HAP-1 (cell line): Measurements from ENCODE around the gene MFNG.

Experiments used
- DNase-seq, 2 experiments: peaks; one replicate each; pipeline ENCODE4 v3.0.0-alpha.2; 2016 to 2020; ENCODE audit warnings: low spot score in 2 of 2
- H3K27me3 ChIP-seq: fragments of 250-450 bp; sonication (Bioruptor Pico); 2 replicates; pipeline ENCODE4 v1.5.1; 2020; ENCODE audit warnings: low read depth, mild to moderate bottlenecking, moderate library complexity
- H3K36me3 ChIP-seq: fragments of 250-450 bp; sonication (Bioruptor Pico); replicated peaks from 2 replicates; pipeline ENCODE4 v1.5.1; 2020; ENCODE audit warnings: mild to moderate bottlenecking
- H3K4me1 ChIP-seq: fragments of 250-450 bp; sonication (Bioruptor Pico); 2 replicates; pipeline ENCODE4 v1.5.1; 2020; ENCODE audit warnings: mild to moderate bottlenecking
- H3K4me3 ChIP-seq: fragments of 250-450 bp; sonication (Bioruptor Pico); 2 replicates; pipeline ENCODE4 v1.5.1; 2020; ENCODE audit warnings: mild to moderate bottlenecking, moderate library complexity
- H3K9me3 ChIP-seq: fragments of 250-450 bp; sonication (Bioruptor Pico); 2 replicates; pipeline ENCODE4 v1.5.1; 2020; ENCODE audit warnings: mild to moderate bottlenecking, moderate library complexity
- in situ Hi-C: fragments of 300-500 bp; cut with MboI; formaldehyde crosslinking; loops from 3 replicates; pipeline ENCODE4 v1.14.3; 2020; ENCODE audit warnings: low sequenced_read_pairs, inconsistent platforms, mixed read lengths

MFNG gene

DNA sequence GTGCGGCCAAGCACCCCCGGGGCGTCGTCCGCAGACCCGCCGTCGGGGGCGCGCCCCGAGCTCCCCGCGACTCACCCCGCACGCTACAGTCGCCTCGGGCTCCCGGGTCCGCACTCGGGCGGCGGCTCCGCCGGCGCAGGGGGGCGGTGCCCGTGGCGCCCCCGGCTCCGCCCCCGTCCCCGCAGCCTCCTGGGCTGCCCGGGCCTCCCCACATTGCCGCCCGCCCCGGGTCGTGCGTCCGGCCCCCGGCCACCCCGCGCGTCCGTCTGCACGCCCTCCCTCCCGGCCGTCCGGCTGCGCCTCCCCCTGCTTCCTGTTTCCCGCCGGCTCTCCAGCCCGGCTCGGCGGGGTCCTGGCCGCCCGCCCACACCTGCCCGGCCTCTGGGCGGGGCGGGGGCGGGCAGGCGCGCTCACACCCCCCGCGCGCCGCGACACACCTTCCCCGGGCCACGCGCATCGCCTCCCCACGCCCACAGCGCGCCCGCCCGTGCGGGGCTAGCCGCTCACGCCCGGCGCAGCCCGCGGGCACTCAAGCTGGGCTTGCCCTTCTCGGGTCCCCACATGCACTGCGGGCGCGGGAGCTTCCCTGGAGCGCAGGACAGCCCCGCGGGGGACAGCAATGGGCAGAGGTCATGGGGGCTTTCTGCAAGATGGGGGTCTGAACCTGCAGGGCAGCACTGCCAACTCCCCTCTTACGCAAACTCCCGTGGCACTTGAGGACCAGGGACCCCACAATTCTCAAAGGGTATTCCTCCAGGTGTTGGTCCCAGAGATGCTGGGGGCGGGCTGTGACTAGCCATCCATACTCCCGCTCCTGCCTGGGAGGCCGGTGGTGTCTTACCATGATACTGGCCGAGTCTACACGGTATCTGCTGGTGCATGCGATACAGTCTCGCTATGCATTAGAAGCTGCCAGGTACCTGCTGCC lies 33.3 kb upstream of the MFNG start, which contains the start of gene CARD10:
Gene CARD10 (minus strand): TSS at position 148 of the 928 bp plus-strand sequence. CDS start 215 bp downstream, outside the sequence.
- DNase-seq = peak; percentile 11 to 68
- in situ Hi-C loops = no loop called here

DNA sequence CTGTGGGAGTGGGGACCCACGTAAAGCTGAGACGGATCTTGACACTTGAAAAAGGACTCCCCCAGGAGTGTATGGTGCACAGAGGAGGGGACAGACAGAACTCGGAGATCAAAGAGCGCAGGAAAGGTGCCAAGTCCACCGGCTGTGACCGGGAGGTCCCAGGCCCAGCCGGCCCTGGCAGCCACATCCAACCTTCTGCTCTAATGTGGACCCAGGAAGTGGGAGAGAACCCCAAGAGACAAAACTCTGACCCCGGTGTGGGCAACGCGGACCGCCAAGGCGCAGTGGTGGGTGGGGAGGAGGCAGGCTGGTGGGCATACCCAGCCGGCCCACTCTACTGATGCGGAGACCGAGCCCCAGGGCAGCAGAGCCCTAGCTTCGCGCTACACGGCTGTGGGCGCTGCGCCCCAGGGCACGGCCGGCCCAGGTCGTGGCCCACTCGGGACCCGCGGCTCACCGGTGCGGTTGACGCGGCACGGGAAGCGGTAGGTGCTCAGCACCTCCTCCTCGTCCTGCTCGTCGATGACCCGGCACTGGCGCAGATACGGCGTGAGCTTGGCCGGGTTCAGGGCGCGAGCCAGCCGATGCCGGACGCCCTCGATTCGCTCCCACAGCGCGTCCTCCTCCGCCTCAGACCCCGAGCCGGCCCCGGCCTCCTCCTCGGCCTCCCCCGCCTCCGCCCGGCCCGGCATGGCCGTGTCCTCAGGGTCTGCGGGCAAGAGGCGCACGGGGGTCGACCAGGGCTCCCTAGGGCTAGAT lies 32.5 kb upstream of the MFNG start:
- in situ Hi-C loops = no loop called here
- Histone ChIP-seq H3K36me3 (peaks cover 7% of the 10 kb centered on the region), H3K27me3 (no peaks in the 10 kb centered on the region), H3K9me3 (no peaks in the 10 kb centered on the region), H3K4me3 (peak overlapping the region; percentile 58), H3K4me1 (peaks cover 6% of the 10 kb centered on the region; the same call in 1 of the 2 replicates)
- peak in 1 of 2 experiments; percentile 48 for DNase-seq

More for the DNA sequence above, 33.3 kb upstream of the MFNG start, which contains the start of gene CARD10:
- H3K36me3 ChIP-seq = peaks cover 7% of the 10 kb centered on the region
- H3K9me3 ChIP-seq = no peaks in the 10 kb centered on the region
- no peaks in the 10 kb centered on the region for H3K27me3 ChIP-seq
- peaks cover 6% of the 10 kb centered on the region; the same call in 1 of the 2 replicates for H3K4me1 ChIP-seq
- peak within 1 kb of the TSS; percentile 58 for H3K4me3 ChIP-seq

DNA sequence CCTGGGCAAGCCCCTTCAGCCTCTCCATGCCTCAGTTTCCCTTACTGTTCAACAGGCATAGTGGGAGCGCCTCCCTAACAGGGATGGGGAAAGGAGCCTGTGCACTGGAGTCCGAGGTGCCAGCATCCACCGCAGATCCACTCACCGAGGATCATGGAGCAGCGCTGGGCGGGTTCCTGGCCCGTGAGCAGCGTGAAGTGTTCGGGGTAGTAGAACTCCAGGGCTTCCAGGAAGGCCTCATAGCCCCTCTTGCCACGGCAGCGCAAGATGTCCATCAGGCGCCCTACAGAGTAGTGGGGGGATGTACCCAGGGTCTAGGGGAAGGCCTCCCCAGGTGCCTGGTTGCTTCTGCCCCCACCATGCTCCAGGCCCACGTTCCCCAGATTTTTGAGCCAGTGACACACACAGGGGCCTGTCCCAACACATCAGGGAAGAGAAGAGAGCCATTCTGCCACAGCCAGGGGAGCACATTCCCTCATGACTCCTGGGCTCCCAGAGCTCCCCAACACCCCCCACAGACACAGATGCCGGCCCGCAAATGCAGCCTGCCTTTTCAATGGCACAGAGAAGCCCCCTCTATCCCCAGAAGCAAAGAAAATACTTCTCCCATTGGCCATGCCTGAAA lies 31.8 kb upstream of the MFNG start:
- Histone ChIP-seq H3K36me3 (peaks cover 7% of the 10 kb centered on the region), H3K4me3 (peak overlapping the region; percentile 58), H3K27me3 (no peaks in the 10 kb centered on the region), H3K9me3 (no peaks in the 10 kb centered on the region), H3K4me1 (peaks cover 6% of the 10 kb centered on the region; the same call in 1 of the 2 replicates)
- no peak for DNase-seq
- in situ Hi-C loops = no loop called here

DNA sequence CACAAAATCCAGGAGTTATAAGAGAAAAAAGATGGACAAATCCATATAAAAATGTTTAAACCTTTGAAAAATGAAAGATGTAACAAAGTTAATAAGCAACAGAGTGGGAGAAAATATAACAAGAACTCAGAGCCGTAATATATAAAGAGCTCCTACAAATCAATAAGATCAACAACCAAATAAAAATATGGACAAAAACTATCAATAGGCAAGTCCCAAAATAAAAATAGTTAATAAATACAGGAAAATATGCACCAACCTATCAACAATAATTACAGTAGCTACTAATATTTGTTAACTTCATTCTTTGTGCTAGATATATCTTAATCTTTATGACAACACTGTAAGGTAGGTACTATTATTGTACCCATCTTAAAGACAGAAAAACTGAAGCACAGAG lies 30.3 kb upstream of the MFNG start:
- DNase-seq = no peak
- in situ Hi-C loops = no loop called here
- H3K4me3 ChIP-seq = no peak overlapping the region
- peaks cover 11% of the 10 kb centered on the region for H3K36me3 ChIP-seq
- H3K27me3 ChIP-seq = no peaks in the 10 kb centered on the region
- H3K9me3 ChIP-seq = no peaks in the 10 kb centered on the region
- H3K4me1 ChIP-seq = peaks cover 16% of the 10 kb centered on the region

DNA sequence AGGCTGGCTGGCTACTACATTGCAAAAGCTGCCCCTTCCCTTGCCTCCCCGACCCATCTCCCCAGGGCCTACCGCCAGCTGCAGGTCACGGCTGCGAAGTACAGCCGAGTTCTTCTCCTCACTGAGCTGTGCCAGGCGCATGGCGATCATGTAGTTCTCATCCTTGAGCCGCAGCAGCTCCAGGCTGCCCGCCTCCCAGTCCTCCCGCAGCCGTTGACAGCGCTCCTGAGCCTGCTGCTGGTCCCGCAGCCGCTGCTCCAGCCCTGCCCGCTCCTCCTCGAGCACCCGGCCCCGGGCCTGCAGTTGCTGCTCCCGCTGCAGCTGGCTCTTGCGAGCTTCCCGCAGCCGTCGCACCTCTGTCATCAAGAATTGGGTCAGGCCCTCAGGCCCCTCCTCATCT lies 29.7 kb upstream of the MFNG start:
- no peak for DNase-seq
- H3K4me3 ChIP-seq = no peak overlapping the region
- no peaks in the 10 kb centered on the region for H3K27me3 ChIP-seq
- H3K9me3 ChIP-seq = no peaks in the 10 kb centered on the region
- peaks cover 11% of the 10 kb centered on the region for H3K36me3 ChIP-seq
- in situ Hi-C loops = no loop called here
- H3K4me1 ChIP-seq = peaks cover 16% of the 10 kb centered on the region

DNA sequence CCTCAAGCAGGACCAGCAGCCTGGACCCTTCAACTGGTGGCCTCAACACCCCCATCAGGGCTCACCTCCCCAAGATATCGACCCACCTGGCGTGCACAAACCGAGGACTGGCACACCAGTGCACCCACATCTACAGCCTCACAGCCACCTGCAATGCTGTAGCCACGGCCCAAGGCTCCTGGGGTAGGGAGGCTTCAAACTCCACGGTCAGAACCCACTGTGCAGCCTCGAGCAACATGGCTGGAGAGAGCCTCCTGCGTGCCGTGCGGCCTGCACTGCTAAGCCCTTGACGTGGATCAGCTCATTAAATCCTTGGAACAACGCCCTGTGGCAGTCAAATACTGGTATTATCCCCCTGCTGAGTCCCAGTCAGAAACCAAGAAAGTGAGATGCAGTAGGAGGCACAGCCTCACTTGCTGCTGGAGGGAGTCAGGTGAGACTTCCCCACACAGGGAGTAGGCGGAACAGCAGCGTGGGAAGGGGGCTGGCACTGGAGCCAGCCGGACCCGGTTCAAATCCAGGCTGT lies 28.4 kb upstream of the MFNG start:
- no peak overlapping the region for H3K4me3 ChIP-seq
- H3K36me3 ChIP-seq = peaks cover 11% of the 10 kb centered on the region
- no peak for DNase-seq
- no peaks in the 10 kb centered on the region for H3K9me3 ChIP-seq
- H3K27me3 ChIP-seq = no peaks in the 10 kb centered on the region
- in situ Hi-C loops = no loop called here
- peaks cover 16% of the 10 kb centered on the region for H3K4me1 ChIP-seq

DNA sequence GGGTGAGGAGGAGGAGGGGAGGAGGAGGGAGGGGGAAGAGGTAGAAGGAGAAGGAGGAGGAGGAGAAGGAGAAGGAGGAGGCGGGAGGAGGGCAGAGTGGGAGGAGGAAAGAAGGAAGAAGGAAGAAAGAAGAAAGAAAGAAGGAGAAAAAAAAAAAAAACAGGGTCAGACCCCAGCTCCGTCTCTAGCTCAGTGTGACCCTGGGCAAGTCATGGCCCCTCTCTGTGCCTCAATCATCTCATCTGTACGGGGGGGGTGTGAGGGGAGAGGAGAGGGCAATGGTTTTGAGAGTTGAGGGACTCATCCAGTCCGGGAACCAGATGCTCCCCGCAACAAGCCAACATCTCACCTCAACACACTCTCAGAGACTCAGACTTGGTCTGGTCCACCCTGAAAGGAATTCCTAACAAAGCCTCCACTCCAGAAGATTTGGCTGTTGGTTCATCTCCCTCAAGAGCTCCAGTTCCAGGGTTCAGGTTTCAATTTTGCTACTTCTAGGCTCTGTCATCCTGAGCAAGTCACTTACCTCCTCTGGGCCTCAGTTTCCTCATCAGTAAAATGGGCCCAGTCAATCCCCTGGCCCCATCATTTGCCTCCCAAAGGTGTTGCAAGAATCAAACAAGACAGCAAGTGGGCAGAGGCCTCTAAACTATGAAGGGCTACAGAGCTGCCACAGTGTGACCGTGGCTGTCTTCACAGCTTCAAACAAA lies 25.4 kb upstream of the MFNG start:
- Histone ChIP-seq H3K36me3 (peaks cover 11% of the 10 kb centered on the region), H3K9me3 (no peaks in the 10 kb centered on the region), H3K4me1 (peaks cover 10% of the 10 kb centered on the region), H3K4me3 (no peak overlapping the region), H3K27me3 (no peaks in the 10 kb centered on the region)
- no peak for DNase-seq
- in situ Hi-C loops = no loop called here

DNA sequence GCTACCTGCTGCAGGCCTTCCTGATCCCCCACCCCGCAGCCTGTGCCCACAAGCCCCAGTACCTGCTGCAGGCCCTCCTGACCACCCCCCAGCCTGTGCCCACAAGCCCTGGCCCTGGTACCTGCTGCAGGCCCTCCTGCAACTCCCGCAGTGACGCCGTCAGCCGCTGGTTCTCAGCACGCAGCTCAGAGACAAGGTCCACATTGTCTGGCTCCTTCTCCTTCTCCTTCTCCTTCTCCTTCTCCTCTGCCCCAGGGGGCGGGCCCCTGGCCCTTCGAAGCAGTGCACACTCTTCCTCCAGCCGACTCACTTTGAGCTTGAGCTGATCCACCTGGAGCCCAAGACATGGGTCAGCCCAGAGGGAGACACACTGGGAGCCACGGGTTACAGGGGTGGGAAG lies 23.9 kb upstream of the MFNG start:
- DNase-seq = no peak
- no peak overlapping the region for H3K4me3 ChIP-seq
- H3K36me3 ChIP-seq = peaks cover 9% of the 10 kb centered on the region
- peaks cover 10% of the 10 kb centered on the region for H3K4me1 ChIP-seq
- no peaks in the 10 kb centered on the region for H3K27me3 ChIP-seq
- H3K9me3 ChIP-seq = no peaks in the 10 kb centered on the region
- in situ Hi-C loops = no loop called here

DNA sequence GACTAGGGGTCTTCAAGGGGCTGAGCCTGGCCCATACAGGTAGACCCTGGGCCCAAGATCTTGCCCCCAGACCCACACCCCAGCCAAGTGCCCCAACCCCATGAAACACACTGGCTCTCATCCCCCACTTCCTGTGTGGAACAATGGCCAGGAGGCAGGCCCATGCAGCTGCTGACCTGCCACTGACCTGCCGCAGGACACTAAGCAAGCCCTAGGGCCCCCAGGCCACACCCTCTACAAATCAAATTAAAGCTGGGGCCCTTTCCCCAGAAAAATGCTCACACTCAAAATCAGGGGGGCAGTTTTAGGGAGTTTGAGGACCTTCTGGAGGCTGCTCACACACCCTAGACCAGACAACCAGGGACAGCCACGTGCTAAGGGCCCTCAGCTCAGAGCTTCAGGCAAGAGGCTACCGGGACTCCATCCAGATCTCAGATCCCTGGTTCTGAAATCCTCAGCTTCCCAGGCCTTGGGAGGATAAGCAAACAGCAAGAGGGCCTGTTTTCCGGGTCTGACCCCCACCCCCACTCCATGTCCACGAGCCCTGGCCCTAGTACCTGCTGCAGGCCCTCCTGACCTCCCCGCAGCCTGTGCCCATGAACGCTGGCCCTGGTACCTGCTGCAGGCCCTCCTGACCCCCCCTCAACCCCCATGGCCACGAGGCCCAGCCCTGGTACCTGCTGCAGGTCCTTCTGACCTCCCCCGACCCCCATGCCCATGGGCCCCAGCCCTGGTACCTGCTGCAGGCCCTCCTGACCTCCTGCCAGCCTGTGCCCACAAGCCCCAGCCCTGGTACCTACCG lies 23.1 kb upstream of the MFNG start:
- peaks cover 4% of the 10 kb centered on the region for H3K36me3 ChIP-seq
- in situ Hi-C loops = no loop called here
- H3K4me1 ChIP-seq = peaks cover 10% of the 10 kb centered on the region
- no peak for DNase-seq
- H3K4me3 ChIP-seq = no peak overlapping the region
- H3K27me3 ChIP-seq = no peaks in the 10 kb centered on the region
- H3K9me3 ChIP-seq = no peaks in the 10 kb centered on the region

DNA sequence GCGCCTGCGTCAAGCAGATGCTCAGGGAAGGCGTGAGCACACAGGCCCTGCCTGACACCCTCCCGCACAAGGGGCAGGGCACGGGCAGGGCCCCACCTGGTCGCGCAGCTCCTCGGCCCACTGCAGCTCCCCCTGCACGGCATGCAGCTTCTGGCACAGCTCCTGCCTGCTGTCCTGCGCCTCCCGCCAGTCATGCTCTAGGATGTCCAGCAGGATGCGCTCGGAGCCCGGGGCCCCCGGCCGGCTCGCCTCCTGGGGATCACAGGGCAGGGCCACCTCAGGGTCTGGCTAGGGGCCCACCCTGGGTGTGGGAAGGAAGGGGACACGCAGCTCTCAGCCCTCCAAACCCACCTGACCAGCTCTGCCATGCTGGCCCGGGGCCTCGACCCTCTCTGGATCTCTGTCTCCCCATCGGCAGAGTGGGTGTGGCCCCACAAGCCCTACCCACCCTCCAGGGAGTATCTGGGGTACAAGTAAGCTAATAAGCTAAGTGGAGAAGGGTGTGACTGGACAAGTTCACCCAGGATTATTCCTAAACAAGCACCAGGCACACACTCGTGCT lies 22.3 kb upstream of the MFNG start:
- Histone ChIP-seq H3K36me3 (peaks cover 4% of the 10 kb centered on the region), H3K9me3 (no peaks in the 10 kb centered on the region), H3K27me3 (no peaks in the 10 kb centered on the region), H3K4me3 (no peak overlapping the region), H3K4me1 (peaks cover 10% of the 10 kb centered on the region)
- DNase-seq = no peak
- in situ Hi-C loops = no loop called here

DNA sequence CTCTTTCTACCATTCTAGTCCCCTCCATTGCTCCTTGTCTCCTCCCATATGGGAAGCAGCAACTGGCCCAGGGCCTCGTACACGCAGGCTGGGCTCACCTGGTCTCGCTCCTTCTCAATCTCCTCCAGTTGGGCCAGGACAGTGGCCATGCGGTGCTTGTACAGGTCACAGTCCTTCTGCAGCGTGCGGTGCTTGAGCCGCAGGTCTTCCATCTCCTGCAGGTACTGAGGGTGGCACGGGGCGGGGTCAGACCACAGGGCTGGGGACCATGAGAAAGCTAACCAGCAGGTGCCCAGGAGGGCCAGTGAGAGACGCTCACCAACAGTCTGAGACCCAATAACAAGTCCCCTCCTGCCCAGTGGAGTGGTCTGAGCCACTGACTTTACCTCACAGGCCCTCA lies 21.5 kb upstream of the MFNG start:
- no peak overlapping the region for H3K4me3 ChIP-seq
- peaks cover 4% of the 10 kb centered on the region for H3K36me3 ChIP-seq
- peaks cover 9% of the 10 kb centered on the region for H3K4me1 ChIP-seq
- no peak for DNase-seq
- no peaks in the 10 kb centered on the region for H3K9me3 ChIP-seq
- H3K27me3 ChIP-seq = no peaks in the 10 kb centered on the region
- in situ Hi-C loops = no loop called here

DNA sequence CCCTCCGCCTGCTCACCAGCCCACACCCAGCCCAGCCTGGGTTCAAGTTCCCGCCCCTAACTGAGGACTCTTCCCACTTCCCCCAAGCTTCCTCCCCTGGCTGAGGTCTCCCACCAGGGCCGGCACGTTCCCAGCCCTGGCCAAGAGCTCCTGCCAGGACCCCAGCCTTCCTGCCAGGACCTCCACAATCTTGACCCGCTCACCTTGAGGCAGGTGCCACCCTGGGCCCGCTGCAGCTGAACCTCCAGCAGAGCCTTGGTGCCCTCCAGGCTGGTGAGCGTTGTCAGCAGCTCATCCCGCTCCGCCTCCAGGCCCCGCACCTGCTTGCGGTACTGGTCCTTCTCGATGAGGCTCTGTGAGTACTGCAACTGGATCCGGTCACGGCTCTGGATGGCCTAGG lies 19.8 kb upstream of the MFNG start:
- Histone ChIP-seq H3K36me3 (no peaks in the 10 kb centered on the region), H3K4me1 (no peaks in the 10 kb centered on the region)
- in situ Hi-C loops = no loop called here

More for the DNA sequence above, 19.8 kb upstream of the MFNG start:
- no peak for DNase-seq
- H3K4me3 ChIP-seq = no peak overlapping the region
- no peaks in the 10 kb centered on the region for H3K9me3 ChIP-seq
- no peaks in the 10 kb centered on the region for H3K27me3 ChIP-seq
